Measurements from ENCODE around the gene DIO3.

The DIO3 gene

GRCh38 chr14:101583006-101583714 is 21.9 kb downstream of the DIO3 start:
- Histone ChIP-seq H3K4me3 (replicated peaks; ENCODE audit: insufficient read depth, low read length) (no peak overlapping the region), H3K27ac (replicated peaks) (no peak overlapping the region), H3K27me3 (ENCODE audit: insufficient read depth, poor library complexity, severe bottlenecking) (no peaks in the 10 kb centered on the region)
- TF ChIP-seq REST (IDR thresholded peaks at IDR 0.05; ENCODE audit: insufficient replicate concordance, low read depth) (no peak), SPI1 (IDR thresholded peaks at IDR 0.05; ENCODE audit: borderline replicate concordance, low read depth) (no peak), GABPA (IDR thresholded peaks at IDR 0.05; ENCODE audit: low read depth) (no peak)
- DNase-seq (ENCODE audit: low read depth in 1 of 2, low spot score in 1 of 2), result no peak

GRCh38 chr14:101583715-101584054 is 22.4 kb downstream of the DIO3 start:
- H3K27ac ChIP-seq (replicated peaks), result no peak overlapping the region
- H3K4me3 ChIP-seq (replicated peaks; ENCODE audit: insufficient read depth, low read length), result no peak overlapping the region
- no peaks in the 10 kb centered on the region for H3K27me3 ChIP-seq (ENCODE audit: insufficient read depth, poor library complexity, severe bottlenecking)
- no peak for DNase-seq (ENCODE audit: low read depth in 1 of 2, low spot score in 1 of 2)
- TF ChIP-seq REST (IDR thresholded peaks at IDR 0.05; ENCODE audit: insufficient replicate concordance, low read depth) (no peak), GABPA (IDR thresholded peaks at IDR 0.05; ENCODE audit: low read depth) (no peak)

- Histone ChIP-seq H3K27ac (replicated peaks) (no peak overlapping the region), H3K27me3 (ENCODE audit: insufficient read depth, poor library complexity, severe bottlenecking) (no peaks in the 10 kb centered on the region), H3K4me3 (replicated peaks; ENCODE audit: insufficient read depth, low read length) (no peak overlapping the region)
- no peak for TF ChIP-seq CTCF (IDR thresholded peaks at IDR 0.05; ENCODE audit: insufficient read depth, low read length)
- no peak for TF ChIP-seq GABPA (IDR thresholded peaks at IDR 0.05; ENCODE audit: low read depth)
- TF ChIP-seq SPI1 (IDR thresholded peaks at IDR 0.05; ENCODE audit: borderline replicate concordance, low read depth), result no peak
- TF ChIP-seq REST (IDR thresholded peaks at IDR 0.05; ENCODE audit: insufficient replicate concordance, low read depth), result no peak
- no peak for TF ChIP-seq POLR2AphosphoS5 (IDR thresholded peaks at IDR 0.05; ENCODE audit: low read depth)
- no peak for DNase-seq (ENCODE audit: low read depth in 1 of 2, low spot score in 1 of 2)
Measured at GRCh38 chr14:101584055-101584859, 23.0 kb downstream of the DIO3 start.

GRCh38 chr14:101585211-101585610 is 23.9 kb downstream of the DIO3 start:
- no peak overlapping the region for H3K4me3 ChIP-seq (replicated peaks; ENCODE audit: insufficient read depth, low read length)
- TF ChIP-seq REST (IDR thresholded peaks at IDR 0.05; ENCODE audit: insufficient replicate concordance, low read depth) (no peak), SPI1 (IDR thresholded peaks at IDR 0.05; ENCODE audit: borderline replicate concordance, low read depth) (no peak), CTCF (IDR thresholded peaks at IDR 0.05; ENCODE audit: insufficient read depth, low read length) (no peak), GABPA (IDR thresholded peaks at IDR 0.05; ENCODE audit: low read depth) (no peak)
- no peak overlapping the region for H3K27ac ChIP-seq (replicated peaks)
- no peak for DNase-seq (ENCODE audit: low read depth in 1 of 2, low spot score in 1 of 2)
- no peaks in the 10 kb centered on the region for H3K27me3 ChIP-seq (ENCODE audit: insufficient read depth, poor library complexity, severe bottlenecking)
